HepG2 (cell line): ENCODE measurements around the gene GLRX5. TPM values are rescaled to one million over a fixed set of nuclear protein-coding genes. Genes with fewer than 3 reads are reported as not detected.

Experiments used
- CEBPB ChIP-seq: IDR thresholded peaks from 2 replicates; pipeline ENCODE4 v1.6.1; 2011; ENCODE audit warnings: low read depth, low read length, improper control_type of control experiment, borderline replicate concordance
- CEBPG ChIP-seq: IDR thresholded peaks from 2 replicates; pipeline ENCODE4 v1.6.1; 2016
- KAT7 ChIP-seq: IDR thresholded peaks from 2 replicates; pipeline ENCODE4 v1.6.1; 2018; ENCODE audit warnings: borderline replicate concordance, missing compliant biosample characterization
- STAG1 ChIP-seq: sonication (generic); formaldehyde crosslinking; IDR thresholded peaks from 2 replicates; pipeline ENCODE4 v1.4.0; 2020; ENCODE audit warnings: missing genetic modification reagents
- TCF7 ChIP-seq: sonication (generic); IDR thresholded peaks from 2 replicates; pipeline ENCODE4 v1.6.1; 2016; ENCODE audit warnings: antibody characterized with exemption, low read depth
- TGIF2 ChIP-seq: IDR thresholded peaks from 2 replicates; pipeline ENCODE4 v1.6.1; 2016; ENCODE audit warnings: control low read depth, missing compliant biosample characterization
- THAP11 ChIP-seq: IDR thresholded peaks from 2 replicates; pipeline ENCODE4 v1.6.1; 2016; ENCODE audit warnings: missing biosample characterization, missing genetic modification reagents
- YEATS4 ChIP-seq: sonication (generic); formaldehyde crosslinking; IDR thresholded peaks from 2 replicates; pipeline ENCODE4 v1.4.0; 2020; ENCODE audit warnings: missing genetic modification reagents, borderline replicate concordance
- ZFY ChIP-seq: sonication (generic); formaldehyde crosslinking; IDR thresholded peaks from 2 replicates; pipeline ENCODE4 v1.4.0; 2020; ENCODE audit warnings: missing genetic modification reagents
- polyA plus RNA-seq, 8 experiments: library from polyadenylated mRNA; depleted of rRNA in 3 of 8; stranded (reverse) in 7 of 8; unstranded in 1 of 8; fragments of >200 nt; fragmentation: Illumina TruSeq in 4 of 8; extraction: Trizol in 4 of 8; gene quantifications; 2 replicates each; pipeline versions ENCODE4 v1.2.1 to v1.2.3, GENCODE V29; 2011 to 2016; ENCODE audit warnings: low read depth in 4 of 8, missing spikeins in 1 of 8, mixed read lengths in 1 of 8; ENCODE audit not compliant: insufficient read depth in 1 of 8
- total RNA-seq, 5 experiments: library from RNA; depleted of rRNA; stranded (reverse); fragments of >200 nt; fragmentation: Illumina TruSeq; extraction: Trizol; gene quantifications; 2 replicates each; pipeline ENCODE4 v1.2.3, GENCODE V29; 2016; ENCODE audit warnings: low read depth in 1 of 5
- TF ChIP-seq, protein P1 (sequence below): sonication (generic); formaldehyde crosslinking; IDR thresholded peaks from 2 replicates; pipeline ENCODE4 v1.5.1; 2020; ENCODE audit warnings: missing genetic modification reagents, mild to moderate bottlenecking, borderline replicate concordance
- TF ChIP-seq, protein P2 (sequence below): sonication (generic); formaldehyde crosslinking; IDR thresholded peaks from 2 replicates; pipeline ENCODE4 v1.5.0; 2020; ENCODE audit warnings: missing genetic modification reagents
- TF ChIP-seq, protein P3 (sequence below): sonication (generic); formaldehyde crosslinking; IDR thresholded peaks from 2 replicates; pipeline ENCODE4 v1.5.0; 2020; ENCODE audit warnings: mild to moderate bottlenecking, missing genetic modification reagents, moderate library complexity

The GLRX5 gene
- total and polyA plus RNA-seq, 2 of the 13 experiments (the other 11 are each of a cell fraction or from before 2014, with no cell fraction given) = 122 to 146 TPM

DNA sequence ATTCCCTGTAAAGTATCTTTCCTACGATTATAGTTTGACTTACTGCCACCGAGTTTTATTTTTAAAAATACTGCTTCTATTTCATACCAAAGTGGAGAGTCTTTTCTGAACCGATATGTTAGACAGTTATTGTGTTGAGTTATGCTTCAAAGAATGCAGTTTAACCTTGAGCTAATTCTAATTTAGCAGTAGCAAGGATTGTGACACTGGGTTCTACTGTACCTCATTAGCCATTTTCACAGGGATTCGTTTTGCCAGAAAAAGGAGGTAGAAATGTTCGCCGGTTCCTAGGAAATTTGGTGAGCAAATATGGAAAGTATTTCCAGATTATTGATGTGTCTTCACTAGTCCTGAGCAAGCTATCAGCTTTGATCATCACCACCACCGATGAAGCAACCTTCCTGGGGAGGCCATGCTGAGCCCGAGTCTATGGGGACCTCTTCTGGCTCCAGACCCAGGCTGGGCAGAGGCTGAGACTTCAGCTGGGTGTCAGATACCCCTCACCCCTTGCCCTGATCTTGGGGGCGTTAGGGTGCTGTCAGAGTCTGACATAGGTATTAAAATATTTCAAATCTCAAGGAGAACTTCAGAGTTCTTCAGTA lies 13.6 kb downstream of the GLRX5 start (continued):
- TF ChIP-seq, protein P1, sequence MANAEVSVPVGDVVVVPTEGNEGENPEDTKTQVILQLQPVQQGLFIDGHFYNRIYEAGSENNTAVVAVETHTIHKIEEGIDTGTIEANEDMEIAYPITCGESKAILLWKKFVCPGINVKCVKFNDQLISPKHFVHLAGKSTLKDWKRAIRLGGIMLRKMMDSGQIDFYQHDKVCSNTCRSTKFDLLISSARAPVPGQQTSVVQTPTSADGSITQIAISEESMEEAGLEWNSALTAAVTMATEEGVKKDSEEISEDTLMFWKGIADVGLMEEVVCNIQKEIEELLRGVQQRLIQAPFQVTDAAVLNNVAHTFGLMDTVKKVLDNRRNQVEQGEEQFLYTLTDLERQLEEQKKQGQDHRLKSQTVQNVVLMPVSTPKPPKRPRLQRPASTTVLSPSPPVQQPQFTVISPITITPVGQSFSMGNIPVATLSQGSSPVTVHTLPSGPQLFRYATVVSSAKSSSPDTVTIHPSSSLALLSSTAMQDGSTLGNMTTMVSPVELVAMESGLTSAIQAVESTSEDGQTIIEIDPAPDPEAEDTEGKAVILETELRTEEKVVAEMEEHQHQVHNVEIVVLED (CRISPR knock-in tag) = 0 out of 2 replicates have a peak, but pooled peaks have one; percentile 10
- TF ChIP-seq YEATS4 (CRISPR knock-in tag) = 0 out of 2 replicates have a peak, but pooled peaks have one; percentile 10
- TF ChIP-seq CEBPG (CRISPR knock-in tag) = peak; percentile 90
- 0 out of 2 replicates have a peak, but pooled peaks have one; percentile 1 for TF ChIP-seq TGIF2 (CRISPR knock-in tag)
- peak; percentile 34 for TF ChIP-seq STAG1
- TF ChIP-seq TCF7 = peak; percentile 18; the same call in 1 of the 2 replicates
- TF ChIP-seq ZFY (CRISPR knock-in tag) = peak; percentile 1; the same call in 1 of the 2 replicates
- TF ChIP-seq, protein P2, sequence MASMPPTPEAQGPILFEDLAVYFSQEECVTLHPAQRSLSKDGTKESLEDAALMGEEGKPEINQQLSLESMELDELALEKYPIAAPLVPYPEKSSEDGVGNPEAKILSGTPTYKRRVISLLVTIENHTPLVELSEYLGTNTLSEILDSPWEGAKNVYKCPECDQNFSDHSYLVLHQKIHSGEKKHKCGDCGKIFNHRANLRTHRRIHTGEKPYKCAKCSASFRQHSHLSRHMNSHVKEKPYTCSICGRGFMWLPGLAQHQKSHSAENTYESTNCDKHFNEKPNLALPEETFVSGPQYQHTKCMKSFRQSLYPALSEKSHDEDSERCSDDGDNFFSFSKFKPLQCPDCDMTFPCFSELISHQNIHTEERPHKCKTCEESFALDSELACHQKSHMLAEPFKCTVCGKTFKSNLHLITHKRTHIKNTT = no peak
- TF ChIP-seq, protein P3, sequence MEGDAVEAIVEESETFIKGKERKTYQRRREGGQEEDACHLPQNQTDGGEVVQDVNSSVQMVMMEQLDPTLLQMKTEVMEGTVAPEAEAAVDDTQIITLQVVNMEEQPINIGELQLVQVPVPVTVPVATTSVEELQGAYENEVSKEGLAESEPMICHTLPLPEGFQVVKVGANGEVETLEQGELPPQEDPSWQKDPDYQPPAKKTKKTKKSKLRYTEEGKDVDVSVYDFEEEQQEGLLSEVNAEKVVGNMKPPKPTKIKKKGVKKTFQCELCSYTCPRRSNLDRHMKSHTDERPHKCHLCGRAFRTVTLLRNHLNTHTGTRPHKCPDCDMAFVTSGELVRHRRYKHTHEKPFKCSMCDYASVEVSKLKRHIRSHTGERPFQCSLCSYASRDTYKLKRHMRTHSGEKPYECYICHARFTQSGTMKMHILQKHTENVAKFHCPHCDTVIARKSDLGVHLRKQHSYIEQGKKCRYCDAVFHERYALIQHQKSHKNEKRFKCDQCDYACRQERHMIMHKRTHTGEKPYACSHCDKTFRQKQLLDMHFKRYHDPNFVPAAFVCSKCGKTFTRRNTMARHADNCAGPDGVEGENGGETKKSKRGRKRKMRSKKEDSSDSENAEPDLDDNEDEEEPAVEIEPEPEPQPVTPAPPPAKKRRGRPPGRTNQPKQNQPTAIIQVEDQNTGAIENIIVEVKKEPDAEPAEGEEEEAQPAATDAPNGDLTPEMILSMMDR (CRISPR knock-in tag) = peak; percentile 65
- TF ChIP-seq KAT7 (CRISPR knock-in tag) = no peak
- peak; percentile 81; the same call in 1 of the 2 replicates for TF ChIP-seq CEBPB
- TF ChIP-seq THAP11 = peak; percentile 32
